Ishikawa (cell line): Measurements from ENCODE around the gene STK17B.

Experiments used
- FOXM1 ChIP-seq: IDR thresholded peaks from 2 replicates; pipeline ENCODE4 v1.6.1; 2012; ENCODE audit warnings: low read depth, borderline replicate concordance
- REST ChIP-seq: IDR thresholded peaks from 2 replicates; pipeline ENCODE4 v1.6.1; 2012; ENCODE audit warnings: low read depth, mild to moderate bottlenecking
- TAF1 ChIP-seq: IDR thresholded peaks from 2 replicates; pipeline ENCODE4 v1.6.1; 2012; ENCODE audit warnings: low read depth, mild to moderate bottlenecking

GRCh38 chr2:196144513-196145126 lies 26.8 kb downstream of the STK17B start:
- TF ChIP-seq FOXM1 (no peak), TAF1 (no peak), REST (no peak)
